IPS-15b (cell line): ENCODE results near the gene EYS.

Experiments used
- H3K27me3 ChIP-seq: one replicate; pipeline ENCODE4 v1.6.1; 2013; ENCODE audit warnings: low read length; ENCODE audit not compliant: control insufficient read depth, insufficient read depth
- H3K36me3 ChIP-seq: one replicate; pipeline ENCODE4 v1.6.1; 2013; ENCODE audit warnings: low read length; ENCODE audit not compliant: control insufficient read depth, insufficient read depth
- H3K4me1 ChIP-seq: one replicate; pipeline ENCODE4 v1.6.1; 2013; ENCODE audit warnings: mild to moderate bottlenecking, low read length; ENCODE audit not compliant: control insufficient read depth, insufficient read depth
- H3K4me3 ChIP-seq: one replicate; pipeline ENCODE4 v1.5.1; 2013; ENCODE audit warnings: low read depth, low read length
- H3K9ac ChIP-seq: one replicate; pipeline ENCODE4 v1.6.1; 2013; ENCODE audit warnings: low read depth, mild to moderate bottlenecking, low read length
- H3K9me3 ChIP-seq: one replicate; pipeline ENCODE4 v1.6.1; 2013; ENCODE audit warnings: mild to moderate bottlenecking, low read length; ENCODE audit not compliant: control insufficient read depth, insufficient read depth

EYS gene

GRCh38 chr6:63798378-63798777 is 1908.6 kb downstream of the EYS start:
- no peaks in the 10 kb centered on the region for H3K4me1 ChIP-seq
- no peak overlapping the region for H3K9ac ChIP-seq
- no peak overlapping the region for H3K4me3 ChIP-seq
- H3K36me3 ChIP-seq: no peaks in the 10 kb centered on the region
- H3K9me3 ChIP-seq: no peaks in the 10 kb centered on the region
- H3K27me3 ChIP-seq: no peaks in the 10 kb centered on the region

- Histone ChIP-seq H3K4me3 (no peak overlapping the region), H3K9me3 (no peaks in the 10 kb centered on the region), H3K36me3 (no peaks in the 10 kb centered on the region), H3K4me1 (no peaks in the 10 kb centered on the region), H3K9ac (no peak overlapping the region), H3K27me3 (no peaks in the 10 kb centered on the region)
These were observed 1909.3 kb downstream of the EYS start for GRCh38 chr6:63797721-63798120.

DNA sequence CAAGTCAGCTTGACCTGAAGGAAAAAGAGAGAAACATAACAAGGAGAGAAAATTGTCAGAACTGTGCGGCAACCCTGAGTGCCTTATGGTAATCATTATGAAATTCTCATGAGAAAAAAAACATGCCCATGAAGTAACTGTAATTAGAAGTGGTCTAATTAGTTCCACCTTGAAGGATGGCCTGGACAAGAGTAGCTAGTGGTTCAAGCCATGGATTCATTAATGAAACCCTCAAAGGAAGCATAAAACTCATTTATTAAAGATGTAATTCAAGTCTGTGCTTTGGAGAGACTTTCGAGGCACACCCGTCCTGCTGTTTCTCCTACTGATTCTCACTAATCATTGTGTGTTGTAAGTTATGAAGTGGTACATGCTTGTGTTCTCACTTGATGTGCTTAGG is 1911.2 kb downstream of the EYS start:
- H3K4me1 ChIP-seq: no peaks in the 10 kb centered on the region
- no peak overlapping the region for H3K4me3 ChIP-seq
- no peaks in the 10 kb centered on the region for H3K9me3 ChIP-seq
- H3K36me3 ChIP-seq: no peaks in the 10 kb centered on the region
- H3K27me3 ChIP-seq: no peaks in the 10 kb centered on the region
- no peak overlapping the region for H3K9ac ChIP-seq

DNA sequence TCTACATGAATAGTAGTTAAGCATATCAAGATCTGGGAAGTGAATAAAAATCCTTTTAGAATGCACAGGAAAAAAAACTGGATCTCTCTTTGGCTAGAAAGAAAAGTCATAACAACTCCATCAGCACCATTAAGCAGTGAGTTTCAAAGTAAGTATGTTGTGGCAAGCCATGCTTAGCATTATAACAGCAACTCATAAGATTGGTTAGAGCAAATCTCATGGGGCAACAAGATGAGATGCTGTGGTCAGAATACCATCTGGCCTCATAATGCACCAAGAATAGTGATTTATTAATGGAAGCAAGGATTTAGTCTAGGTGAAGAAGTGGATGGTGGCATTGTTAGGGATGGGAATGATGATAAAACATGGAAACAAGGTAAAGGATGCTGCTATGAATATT is 1912.0 kb downstream of the EYS start:
- H3K4me3 ChIP-seq: no peak overlapping the region
- H3K36me3 ChIP-seq: no peaks in the 10 kb centered on the region
- no peaks in the 10 kb centered on the region for H3K27me3 ChIP-seq
- H3K9ac ChIP-seq: no peak overlapping the region
- H3K9me3 ChIP-seq: no peaks in the 10 kb centered on the region
- H3K4me1 ChIP-seq: no peaks in the 10 kb centered on the region

GRCh38 chr6:63793465-63794137 is 1913.4 kb downstream of the EYS start:
- no peak overlapping the region for H3K9ac ChIP-seq

GRCh38 chr6:63792736-63793464 is 1914.1 kb downstream of the EYS start:
- H3K9me3 ChIP-seq: no peaks in the 10 kb centered on the region
- H3K27me3 ChIP-seq: peaks cover 5% of the 10 kb centered on the region
- H3K4me1 ChIP-seq: peaks cover 12% of the 10 kb centered on the region
- H3K9ac ChIP-seq: no peak overlapping the region
- H3K4me3 ChIP-seq: no peak overlapping the region
- no peaks in the 10 kb centered on the region for H3K36me3 ChIP-seq

More at GRCh38 chr6:63793465-63794137, 1913.4 kb downstream of the EYS start:
- peaks cover 5% of the 10 kb centered on the region for H3K27me3 ChIP-seq
- no peaks in the 10 kb centered on the region for H3K36me3 ChIP-seq
- peaks cover 6% of the 10 kb centered on the region for H3K4me1 ChIP-seq
- no peak overlapping the region for H3K4me3 ChIP-seq
- no peaks in the 10 kb centered on the region for H3K9me3 ChIP-seq

- Histone ChIP-seq H3K4me3 (no peak overlapping the region), H3K9ac (no peak overlapping the region), H3K4me1 (peaks cover 12% of the 10 kb centered on the region), H3K27me3 (peaks cover 5% of the 10 kb centered on the region), H3K9me3 (no peaks in the 10 kb centered on the region), H3K36me3 (no peaks in the 10 kb centered on the region)
These were observed 1916.7 kb downstream of the EYS start for GRCh38 chr6:63790334-63790733.

DNA sequence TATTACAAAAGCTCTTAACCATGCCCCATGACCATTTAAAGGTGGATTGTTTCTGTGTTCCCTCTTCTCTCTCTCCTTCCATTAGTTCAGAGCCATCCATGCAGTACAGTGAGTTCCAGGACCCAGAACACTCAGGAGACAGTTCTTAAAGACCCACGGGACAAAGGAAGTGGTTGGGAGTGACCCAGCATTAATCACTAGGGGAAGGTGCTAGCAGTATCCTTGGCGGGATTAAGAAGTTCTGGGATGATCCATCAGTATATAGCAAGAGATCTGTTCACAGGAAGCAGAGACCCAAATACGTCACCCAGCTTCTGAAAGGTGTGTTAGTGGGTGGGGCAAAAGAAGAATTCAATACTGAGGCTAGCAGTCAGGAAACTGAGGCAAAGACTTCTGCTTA is 1917.3 kb downstream of the EYS start:
- Histone ChIP-seq H3K9me3 (no peaks in the 10 kb centered on the region), H3K36me3 (no peaks in the 10 kb centered on the region), H3K4me3 (no peak overlapping the region), H3K9ac (no peak overlapping the region), H3K27me3 (peaks cover 5% of the 10 kb centered on the region), H3K4me1 (peaks cover 12% of the 10 kb centered on the region)

DNA sequence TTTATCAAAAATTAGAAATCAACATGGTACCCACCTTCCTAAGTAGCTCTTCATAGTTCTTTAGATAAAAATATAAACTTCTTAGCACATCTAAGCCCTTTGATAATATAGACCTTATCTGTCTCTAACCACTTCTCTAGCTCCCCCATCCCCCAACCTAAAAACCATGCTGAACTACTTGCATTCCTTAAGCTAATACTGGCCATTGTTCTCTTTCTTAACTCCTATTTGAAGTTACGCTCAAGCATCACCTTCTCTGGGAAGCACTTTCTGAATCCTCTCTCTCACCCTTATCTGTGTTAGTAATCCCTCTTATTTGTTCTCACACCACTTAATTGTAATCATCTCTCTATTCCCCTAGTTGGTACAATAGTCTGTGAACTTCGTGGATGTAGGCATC is 1918.5 kb downstream of the EYS start:
- Histone ChIP-seq H3K4me1 (peaks cover 12% of the 10 kb centered on the region), H3K4me3 (no peak overlapping the region), H3K27me3 (peaks cover 5% of the 10 kb centered on the region)

GRCh38 chr6:63787021-63787420 is 1920.0 kb downstream of the EYS start:
- H3K9ac ChIP-seq: no peak overlapping the region
- no peaks in the 10 kb centered on the region for H3K36me3 ChIP-seq
- H3K27me3 ChIP-seq: peaks cover 5% of the 10 kb centered on the region
- H3K4me3 ChIP-seq: no peak overlapping the region
- peaks cover 12% of the 10 kb centered on the region for H3K4me1 ChIP-seq
- no peaks in the 10 kb centered on the region for H3K9me3 ChIP-seq

More for the DNA sequence above, 1918.5 kb downstream of the EYS start:
- Histone ChIP-seq H3K36me3 (no peaks in the 10 kb centered on the region), H3K9ac (no peak overlapping the region), H3K9me3 (no peaks in the 10 kb centered on the region)

- Histone ChIP-seq H3K36me3 (no peaks in the 10 kb centered on the region), H3K27me3 (peaks cover 5% of the 10 kb centered on the region), H3K4me3 (no peak overlapping the region), H3K4me1 (peaks cover 12% of the 10 kb centered on the region), H3K9ac (no peak overlapping the region), H3K9me3 (no peaks in the 10 kb centered on the region)
These were observed 1922.0 kb downstream of the EYS start for GRCh38 chr6:63785006-63785405.

DNA sequence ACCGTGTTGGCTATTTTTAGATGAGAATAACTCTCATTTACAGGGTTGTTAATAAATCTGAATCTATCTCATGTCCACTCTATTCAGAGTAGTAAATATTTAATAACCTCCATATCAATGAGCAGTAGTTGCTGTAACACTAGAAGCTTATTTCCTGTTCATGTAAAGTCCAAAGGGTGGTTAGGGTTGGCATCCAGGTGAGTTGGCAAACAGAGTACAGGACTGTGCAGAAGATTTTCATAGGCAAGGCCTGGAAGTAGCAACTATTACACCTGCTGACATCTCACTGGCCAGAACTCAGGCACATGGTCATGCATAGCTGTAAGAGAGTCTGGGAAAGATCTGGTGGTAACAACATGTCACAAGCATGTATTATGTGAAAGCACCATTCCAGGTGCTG is 1923.9 kb downstream of the EYS start:
- Histone ChIP-seq H3K4me3 (no peak overlapping the region), H3K27me3 (no peaks in the 10 kb centered on the region), H3K36me3 (no peaks in the 10 kb centered on the region), H3K9ac (no peak overlapping the region), H3K4me1 (peaks cover 1% of the 10 kb centered on the region), H3K9me3 (no peaks in the 10 kb centered on the region)
